ENCODE data around the gene HSBP1.

The HSBP1 gene

DNA sequence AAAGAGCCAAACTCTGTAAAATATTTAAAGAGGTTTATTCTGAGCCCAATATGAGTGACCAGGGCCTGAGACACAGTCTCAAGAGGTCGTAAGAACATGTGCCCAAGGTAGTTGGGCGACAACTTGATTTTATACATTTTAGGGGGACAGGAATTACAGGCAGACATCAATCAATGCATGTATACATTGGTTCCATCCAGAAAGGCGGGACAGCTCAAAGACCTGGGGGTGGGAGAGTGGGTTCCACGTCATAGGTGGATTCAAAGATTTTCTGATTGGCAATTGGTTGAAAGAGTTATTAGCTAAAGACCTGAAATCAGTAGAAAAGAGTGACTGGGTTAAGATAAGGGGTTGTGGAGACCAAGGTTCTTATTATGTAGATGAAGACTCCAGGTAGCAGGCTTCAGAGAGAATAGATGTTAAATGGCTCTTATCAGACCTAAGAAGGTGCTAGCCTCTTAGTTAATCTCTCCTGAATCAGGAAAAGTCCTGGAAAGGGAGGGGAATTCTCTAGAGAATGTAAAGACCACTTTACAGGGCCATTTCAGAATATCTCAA, 32.4 kb downstream of the HSBP1 start:
- DNase-seq = no peak

DNA sequence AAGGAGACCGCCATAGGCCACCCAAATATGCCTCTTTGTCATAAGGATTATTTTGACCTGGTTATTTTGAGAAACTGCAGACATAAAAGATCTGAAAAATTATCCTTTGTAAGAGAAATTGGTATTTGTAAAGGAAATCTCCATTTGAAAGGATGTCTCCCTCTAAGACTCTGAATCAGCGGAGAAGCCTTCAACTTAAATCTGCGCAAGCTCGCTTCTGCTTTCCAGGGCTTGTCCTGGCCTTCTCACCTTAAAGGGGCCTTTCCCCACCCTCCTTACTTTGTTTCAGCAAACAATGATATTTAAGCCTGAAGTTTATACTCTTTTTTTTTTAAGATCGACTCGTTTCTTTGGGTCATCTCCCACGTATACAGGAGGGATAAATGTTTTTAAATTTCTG, 34.5 kb downstream of the HSBP1 start:
- DNase-seq = no peak

DNA sequence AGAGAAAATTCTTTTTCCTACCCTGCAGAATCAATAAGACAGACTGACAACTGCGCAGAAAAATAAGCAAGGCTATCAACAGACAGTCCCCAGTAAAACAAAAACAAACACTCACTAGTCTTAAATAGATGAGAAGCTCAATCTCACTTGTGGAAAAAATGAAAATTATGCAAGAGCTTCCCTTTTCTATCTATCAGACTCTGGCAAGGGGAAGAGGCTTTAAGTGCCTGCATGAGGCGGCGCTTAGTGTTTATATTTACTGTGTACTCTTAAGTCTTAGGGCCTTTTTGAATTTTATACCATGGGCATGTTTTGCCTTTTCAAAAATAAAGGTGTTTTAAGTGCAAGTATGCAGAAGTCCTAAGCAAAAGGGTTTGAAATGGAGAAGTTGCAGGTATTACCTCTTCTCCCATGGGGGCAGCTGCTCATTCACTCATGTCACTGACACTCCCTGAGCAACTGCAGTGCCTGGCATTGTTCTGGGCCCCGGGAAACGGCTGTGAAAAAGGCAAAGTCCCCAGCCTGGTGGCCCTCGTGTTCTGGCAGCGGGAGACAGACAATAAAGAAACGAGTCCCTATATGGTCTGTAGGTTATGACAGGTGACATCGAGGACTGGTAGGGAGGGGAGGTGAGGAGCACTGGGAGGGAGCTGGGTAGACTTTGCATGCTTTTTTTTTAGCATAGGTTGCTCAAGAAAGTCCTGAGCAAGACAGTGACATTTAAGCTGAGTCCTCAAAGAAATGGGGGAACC, 35.2 kb downstream of the HSBP1 start:
- no peak for DNase-seq

DNA sequence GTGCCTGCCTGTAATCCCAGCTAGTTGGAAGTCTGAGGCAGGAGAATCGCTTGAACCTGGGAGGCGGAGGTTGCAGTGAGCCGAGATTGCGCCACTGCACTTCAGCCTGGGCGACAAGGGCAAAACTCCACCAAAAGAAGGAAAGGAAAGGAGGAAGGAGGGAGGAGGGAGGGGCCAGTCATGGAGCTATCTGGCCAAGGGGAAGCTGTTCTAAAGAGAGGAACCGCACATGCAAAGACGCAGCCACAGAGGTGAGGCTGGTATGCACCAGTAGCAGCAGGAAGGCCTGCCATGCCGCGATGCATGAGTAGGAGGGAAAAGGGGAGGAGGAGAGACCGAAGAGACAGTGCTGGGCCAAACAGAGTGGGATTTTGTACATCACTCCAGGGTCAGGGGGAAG, 35.9 kb downstream of the HSBP1 start:
- DNase-seq = no peak

DNA sequence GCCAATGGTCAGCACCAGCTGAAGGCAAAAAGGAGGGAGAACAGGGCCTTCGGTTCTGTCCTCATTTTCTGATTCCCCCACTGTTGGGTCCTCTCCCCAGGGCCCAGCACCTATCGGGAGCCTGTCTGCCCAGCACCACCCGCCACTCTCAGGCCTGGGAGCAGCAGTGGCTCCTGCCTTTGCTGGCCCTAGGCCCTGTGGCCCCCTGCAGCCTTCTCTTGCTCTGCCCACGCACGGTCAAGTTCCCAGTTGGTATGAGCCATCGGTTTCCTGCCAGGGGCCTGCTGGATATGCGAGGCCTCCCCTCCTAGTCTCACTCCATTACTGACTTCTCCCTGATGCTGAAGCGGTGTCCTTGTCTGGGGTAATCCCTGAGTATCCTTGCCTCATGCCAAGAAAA, 37.5 kb downstream of the HSBP1 start:
- no peak for DNase-seq

DNA sequence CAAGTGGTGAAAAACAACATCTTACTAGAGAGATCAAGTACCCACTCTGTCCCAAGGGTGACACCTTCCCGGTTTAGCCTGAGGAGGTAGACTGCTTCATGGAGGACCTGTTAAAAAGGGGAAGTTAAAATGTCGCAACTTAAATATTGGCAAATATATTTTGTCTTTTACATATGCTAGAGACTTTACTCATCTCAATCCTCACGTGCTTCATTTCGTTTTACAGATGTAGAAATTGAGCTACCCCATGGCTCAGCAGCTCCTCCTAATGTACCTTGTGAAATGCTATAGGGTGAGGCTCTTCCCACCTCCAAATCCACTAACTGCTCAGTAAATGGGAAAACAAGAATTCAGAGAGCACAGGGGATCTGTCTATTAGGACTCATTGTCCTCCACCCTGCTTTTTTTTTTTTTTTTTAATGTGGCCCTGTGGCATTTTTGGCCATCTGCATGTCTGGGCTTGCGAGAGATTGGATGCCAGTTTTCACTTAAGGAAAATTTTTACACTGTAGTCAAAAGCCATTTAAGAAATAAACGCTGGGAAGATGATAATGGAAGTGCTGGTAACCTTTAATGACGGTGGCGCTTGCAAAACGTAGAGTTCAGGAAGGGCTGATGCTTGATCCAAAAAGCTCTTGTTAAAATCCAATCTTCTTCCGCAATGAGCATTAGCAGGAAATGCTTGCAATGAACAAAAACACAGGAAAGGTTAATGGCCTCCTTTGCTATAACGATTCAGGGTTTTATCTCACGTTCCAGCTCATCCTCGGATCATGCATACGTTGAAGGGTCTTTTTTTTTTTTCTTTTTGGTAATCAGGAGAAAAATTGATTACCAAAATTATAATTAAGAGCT, 39.8 kb downstream of the HSBP1 start:
- no peak for DNase-seq

DNA sequence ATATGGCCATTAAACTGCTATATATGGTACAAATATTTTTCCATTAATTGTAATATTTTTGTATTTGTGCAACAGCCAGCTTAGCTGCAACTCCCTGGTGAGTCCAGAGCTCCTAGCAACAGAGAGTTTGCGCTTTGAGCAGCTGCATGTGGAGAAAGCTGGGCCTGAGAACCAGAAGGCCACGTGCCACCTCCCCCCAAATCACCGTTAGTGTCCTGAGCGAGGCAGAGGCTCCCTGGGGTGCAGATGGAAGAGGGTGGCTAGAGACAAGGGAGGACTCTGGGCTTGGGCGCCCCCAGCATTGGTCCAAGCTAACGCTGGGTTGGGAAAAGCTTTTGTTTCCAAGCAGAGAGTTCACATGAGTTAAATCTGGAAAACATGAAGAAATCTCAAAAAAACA, 41.6 kb downstream of the HSBP1 start:
- no peak for DNase-seq

DNA sequence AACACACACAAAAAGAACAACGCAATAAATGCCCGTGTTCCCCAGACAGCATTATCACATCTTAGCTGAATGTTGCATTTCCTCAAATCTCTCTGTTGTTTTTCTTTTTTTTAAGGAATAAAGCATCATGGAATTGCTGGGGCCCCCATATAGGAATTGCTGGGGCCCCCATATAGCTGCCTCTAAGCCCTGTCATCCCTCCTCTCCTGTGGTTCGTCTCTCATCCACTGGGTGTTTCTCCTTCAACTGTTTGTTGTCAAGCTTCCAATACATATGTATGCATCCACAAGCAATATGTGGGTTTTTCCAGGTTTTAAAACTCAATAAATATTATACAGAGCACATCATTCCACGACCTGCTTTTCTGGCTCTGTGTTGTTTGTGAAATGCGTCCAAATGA, 43.2 kb downstream of the HSBP1 start:
- no peak for DNase-seq

DNA sequence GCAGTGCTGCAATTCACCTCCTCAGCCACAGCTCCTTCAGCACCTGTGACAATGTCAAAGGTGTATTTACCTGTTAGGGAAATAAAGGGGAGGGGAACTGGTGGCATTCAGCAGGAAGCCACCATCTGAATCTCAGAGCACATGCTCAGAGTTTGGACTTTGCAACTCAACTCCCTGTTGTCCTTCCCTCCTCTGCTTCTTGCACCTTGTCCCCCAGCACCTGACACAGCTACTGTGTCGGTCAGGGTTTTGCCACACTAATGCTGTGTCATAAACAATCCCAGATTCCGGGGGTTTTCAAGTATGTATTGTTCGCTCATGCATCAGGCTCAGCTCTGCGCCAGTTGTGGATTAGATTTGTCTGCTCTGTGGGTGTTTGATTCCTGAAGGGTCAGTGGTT, 43.7 kb downstream of the HSBP1 start:
- no peak for DNase-seq

DNA sequence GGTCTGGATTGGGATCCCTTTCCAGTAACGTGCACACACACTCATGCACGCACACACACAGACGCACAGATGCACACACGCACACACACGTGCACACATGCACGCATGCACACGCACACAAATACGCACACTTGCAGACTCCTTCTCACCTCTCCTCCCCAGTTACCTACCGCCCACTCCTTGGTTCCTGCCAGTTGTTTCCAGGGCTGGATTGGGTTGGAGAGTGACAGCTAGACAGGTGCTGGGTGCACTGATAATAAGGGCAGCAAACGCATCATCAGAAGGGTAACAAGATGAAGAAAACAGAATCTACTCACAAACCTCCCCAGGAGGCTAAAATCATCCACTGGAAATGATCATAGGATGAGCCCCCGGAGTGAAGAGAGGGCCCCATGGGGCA, 45.0 kb downstream of the HSBP1 start:
- no peak for DNase-seq

DNA sequence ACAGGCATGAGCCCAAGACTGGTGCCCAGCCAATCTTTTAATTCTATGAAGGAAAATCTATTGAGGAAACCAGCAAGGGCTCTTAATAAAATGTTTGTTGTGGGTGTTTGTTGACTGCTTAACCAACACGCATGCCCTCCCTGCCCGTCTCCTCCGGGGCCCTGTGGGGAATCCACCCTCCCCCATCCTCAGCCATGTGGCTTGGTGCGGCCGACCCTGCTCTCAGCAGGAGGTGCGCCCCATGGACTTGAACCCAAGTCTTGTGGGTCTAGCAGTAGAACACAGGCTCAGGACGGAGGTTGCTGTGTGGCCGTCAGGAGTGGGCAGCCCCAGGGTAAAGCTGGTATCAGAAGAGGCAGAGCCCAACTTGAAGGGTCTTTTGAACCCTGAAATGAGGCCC, 46.1 kb downstream of the HSBP1 start:
- no peak for DNase-seq

DNA sequence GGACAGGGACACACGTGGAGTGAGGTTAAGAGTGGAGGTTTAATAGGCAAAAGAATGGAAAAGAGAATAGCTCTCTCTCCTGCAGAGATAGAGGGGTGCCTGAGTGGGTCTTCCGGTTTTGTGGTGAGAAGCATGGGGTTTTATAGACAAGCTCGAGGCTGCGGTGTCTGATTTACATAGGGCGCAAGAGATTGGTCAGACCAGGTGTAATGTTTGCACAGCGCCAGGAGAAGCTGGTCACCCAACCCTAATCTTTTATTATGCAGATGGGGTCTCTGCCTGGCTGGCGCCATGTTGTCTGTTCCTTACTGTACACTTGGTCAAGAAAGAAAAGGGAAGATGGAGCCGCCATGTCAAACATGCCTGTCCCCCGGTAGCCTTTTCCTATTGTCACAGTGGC, 46.6 kb downstream of the HSBP1 start:
- no peak for DNase-seq

DNA sequence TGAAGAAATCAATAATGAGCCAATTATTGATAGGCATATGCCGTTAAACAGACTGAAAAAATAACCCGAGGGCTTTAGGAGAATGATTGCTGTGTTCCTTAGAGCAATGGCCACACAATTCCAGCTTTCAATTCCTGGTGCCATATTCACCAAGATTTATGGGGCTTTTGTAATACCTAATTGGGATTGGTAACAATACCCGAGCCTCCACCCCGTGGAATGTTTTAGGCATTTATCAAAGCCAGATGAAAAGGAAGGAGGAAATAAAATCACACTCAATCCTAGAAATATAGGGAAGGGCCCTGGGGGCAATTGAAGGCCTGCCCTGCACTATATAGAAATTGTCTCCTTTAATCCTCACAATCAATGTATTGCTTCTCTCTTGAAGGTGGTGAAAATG, 49.0 kb downstream of the HSBP1 start:
- DNase-seq = no peak

DNA sequence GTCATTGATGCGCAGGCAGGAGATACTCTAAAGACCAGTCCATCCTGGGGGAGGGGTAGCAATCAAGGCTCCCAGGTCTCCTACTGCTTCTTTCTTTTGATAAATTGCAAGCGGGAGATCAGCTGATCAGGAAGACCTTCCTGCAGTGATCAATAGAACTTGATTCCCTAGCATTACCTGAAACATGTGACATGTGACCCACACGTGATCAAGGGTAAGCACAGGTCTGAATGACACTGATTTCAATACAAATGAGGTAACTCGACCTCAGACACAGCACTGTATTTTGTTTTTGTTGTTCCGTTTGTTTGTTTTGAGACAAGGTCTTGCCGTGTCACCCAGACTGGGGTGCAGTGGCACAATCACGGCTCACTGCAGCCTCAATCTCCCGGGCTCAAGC, 51.5 kb downstream of the HSBP1 start:
- no peak for DNase-seq

DNA sequence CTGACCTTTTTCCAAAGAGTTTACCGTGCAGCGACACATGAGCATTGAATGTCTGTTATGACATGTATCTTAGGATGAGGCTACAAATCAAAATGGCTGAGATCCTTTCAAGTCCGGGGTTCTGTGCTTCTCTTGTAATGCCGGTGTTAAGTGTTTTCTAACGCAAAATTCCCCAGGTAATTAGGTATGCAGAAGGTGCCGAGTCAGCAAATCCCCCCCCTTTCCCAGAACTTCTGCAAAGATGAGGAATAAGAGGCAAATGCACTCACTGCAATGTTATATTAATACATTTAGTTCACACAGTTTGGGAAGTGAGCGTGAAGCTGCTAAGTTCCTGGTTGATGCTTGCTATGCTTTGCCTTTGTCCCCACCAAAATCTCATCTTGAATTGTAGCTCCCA, 54.9 kb downstream of the HSBP1 start:
- DNase-seq = no peak

DNA sequence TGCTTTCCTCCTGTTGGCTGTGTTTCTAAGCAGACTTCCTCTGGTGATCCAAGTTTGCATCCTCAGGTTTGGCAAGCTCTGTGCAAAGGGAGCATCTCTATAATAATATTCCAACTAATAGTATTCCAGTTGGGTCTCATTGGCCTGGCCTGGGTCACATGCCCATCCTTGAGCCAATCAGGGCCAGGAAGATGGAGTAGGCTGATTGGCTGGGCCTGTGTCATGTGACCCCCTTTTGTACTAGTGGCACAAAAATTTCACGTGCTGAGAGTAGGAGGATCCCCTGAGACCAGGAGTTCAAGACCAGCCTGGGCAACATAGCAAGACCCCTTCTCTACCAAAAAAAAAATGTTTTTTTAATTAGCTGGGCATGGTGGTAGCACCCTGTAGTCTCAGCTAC, 55.9 kb downstream of the HSBP1 start:
- no peak for DNase-seq

Data from fibroblast of skin of right biceps (primary cell).